Effector CD4-positive, alpha-beta T cell (primary cell): ENCODE data around the gene ADIG.
"Not testable (repeated sequence)": the region's sequence is repeated elsewhere in the genome, so short reads cannot be mapped to it uniquely, and the experiment has no call there.

Source experiments
- DNase-seq: peaks from one replicate; pipeline ENCODE4 v3.0.0-alpha.2; 2020

ADIG gene

GRCh38 chr20:38579219-38579910 is 1.6 kb upstream of the ADIG start:
- no peak for DNase-seq

DNA sequence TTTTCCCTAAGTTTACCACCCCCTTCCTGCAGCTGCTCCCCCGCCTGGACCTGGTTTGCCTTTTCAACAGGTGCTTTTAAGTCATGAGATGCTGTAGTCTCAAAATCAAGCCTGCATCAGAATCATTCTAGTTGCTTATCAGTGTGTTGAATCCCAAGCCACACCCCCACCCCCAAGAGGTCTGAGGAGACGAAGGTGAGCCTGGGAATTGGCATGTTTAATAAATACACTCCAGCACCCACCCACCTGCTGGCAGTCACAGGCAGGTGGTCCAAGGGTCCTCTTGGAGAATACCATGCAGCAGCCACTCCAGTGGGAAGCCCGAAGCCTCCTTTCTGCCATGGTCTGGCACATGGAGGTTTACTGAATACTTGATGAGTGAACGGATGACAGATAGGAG is 1.1 kb upstream of the ADIG start:
- no peak for DNase-seq

- no peak for DNase-seq
These were observed 897 bp downstream of the ADIG start for GRCh38 chr20:38581830-38582358.

- DNase-seq: no peak
These were observed 2.3 kb downstream of the ADIG start for GRCh38 chr20:38583306-38583705.

DNA sequence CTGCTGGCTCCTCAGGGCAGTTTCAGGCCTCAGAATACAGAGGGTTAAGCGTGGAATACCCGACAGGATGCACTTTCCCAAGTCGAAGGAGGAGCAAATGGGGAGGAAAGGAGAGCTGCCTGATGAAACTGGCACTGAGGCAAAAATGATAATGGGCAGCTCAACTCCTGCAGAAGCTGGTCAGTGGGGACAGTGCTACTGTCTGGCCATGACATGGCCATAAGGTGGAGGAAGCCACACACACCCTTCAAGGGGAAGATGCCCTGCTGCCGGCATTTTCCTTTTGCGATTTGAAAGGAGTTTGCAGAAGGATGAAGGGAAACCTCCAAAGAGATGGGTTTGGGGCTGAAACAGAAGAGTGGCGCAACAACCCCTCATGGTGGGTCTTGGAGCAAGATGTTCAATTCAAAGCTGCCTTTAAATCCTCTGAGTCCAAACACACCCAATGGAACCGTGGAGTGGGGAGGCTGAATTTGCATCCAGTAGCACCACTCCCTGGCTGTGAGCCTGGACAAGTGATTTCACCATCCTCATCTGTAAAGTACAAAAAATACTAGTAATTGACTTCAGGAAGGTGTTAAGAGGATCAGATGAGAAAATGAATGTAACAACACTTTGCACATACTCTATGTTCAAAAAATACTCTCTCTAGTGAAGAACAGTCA is 3.2 kb downstream of the ADIG start:
- no peak for DNase-seq

DNA sequence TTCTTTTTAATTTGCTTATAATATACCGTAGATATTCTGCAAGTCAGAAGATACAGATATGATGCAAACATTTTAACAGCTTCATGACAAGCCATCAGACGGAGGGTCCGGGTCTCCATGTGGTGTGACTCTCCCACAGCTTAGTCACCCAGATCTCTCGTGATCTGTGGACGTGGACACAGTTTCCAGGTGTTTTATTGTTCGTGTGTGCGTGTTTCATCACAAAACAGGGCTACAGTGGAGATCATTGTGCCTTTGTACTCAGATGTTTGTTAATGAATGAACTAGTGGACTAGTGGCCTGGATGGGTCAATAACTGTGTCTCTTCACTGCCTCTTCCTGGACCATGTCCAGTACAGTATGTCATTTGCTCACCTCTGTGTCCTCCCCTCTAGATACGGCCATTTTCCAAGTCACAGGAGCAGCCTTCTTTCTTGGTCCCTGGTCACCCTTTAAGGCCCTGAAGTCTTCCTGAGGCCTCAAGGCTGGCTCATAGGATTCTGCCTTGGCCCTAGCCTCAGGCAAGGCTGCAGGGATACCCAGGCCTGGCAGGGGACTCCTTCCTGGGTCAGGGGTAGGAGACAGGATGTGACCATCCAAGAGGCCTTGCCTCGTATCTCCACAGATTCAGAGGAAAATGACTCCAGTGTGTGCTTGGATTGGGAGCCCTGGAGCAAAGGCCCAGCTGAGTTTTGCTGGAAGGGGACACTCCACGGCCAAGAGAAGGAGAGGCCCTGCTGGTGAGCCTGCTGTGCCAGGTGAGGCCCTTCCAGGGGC is 4.6 kb downstream of the ADIG start:
- no peak for DNase-seq

DNA sequence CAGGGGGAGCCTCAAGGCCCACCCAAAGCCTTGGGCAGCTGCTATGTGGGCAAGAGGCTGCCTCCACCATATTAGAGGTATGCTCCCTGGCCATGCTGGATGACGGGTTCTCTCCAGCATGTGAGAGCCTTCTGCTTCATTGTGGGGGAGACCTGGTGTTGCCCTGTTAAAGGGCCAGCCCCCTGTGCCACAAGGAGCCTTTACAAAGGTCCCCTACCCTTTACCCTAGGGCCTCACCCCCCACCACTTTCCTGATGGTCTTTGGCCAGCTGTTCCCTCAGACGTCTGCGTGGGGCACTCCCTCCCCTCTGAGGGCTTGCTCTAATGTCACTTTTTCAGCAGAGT is 5.2 kb downstream of the ADIG start:
- DNase-seq: no peak

DNA sequence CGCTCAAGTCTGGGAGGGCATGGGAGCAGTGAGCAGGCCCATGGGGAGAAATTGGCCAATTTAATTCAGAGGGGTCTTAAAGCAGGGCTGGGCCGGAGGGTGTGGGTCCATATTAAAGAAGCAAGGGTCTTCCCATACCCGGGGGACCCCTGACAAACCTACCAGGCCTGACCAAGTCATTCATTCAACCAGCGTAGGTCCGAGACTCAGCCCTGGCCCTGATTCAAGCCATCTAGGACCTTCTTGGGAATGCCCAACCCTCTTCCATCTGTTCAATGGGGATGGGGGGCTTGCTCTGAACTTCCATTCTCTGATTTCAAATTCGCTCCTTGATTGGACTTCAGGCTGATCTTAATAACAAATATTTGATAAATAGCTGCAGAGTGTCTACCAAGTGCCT is 7.3 kb downstream of the ADIG start:
- DNase-seq: no peak

DNA sequence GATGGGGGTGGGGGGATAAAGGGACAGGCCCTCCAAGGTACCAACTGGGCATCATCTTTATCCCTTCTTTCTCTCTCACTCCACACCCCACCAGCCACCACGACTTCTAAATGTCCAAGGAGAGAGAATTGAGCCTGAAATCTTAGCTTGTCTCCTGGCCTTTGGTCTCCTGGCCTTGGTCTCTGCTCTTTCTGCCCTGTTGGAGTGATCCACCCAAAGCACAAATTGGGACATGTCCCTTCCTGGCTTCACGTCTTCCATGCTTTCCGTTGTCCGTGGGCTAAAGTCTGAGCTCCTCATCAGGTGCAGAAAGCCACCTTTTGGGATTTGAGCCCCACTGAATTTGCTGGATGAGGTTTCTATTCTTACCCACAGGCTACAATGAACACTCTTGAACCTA is 8.4 kb downstream of the ADIG start:
- no peak for DNase-seq

DNA sequence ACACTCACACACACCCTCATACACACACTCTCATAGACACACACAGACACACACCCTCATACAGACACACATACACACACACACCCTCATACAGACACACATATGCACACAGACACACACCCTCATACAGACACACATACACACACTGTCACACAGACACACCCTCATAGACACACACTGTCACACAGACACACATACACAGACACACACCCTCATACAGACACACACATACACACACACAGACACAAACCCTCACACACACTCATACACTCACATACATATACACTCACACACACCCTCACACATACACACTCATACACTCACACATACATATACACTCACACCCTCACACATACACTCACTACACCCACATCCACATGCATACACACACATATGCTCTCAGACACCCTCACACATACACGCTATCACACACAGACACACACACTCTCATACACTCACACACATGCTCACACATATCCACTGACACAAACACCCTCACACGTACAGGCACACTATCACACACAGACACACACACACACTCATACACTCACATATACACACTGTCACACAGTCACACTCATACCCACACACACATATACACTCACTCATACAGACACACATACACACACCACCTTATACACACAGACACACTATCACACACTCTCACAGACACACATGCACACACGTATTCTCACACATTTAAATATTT is 9.1 kb downstream of the ADIG start:
- DNase-seq: no peak

GRCh38 chr20:38590676-38591473 is 9.9 kb downstream of the ADIG start:
- DNase-seq: no peak

- DNase-seq: no peak
These were observed 10.7 kb downstream of the ADIG start for GRCh38 chr20:38591474-38592410.

- DNase-seq: not testable (repeated sequence)
These were observed 11.4 kb downstream of the ADIG start for GRCh38 chr20:38592411-38592790.

DNA sequence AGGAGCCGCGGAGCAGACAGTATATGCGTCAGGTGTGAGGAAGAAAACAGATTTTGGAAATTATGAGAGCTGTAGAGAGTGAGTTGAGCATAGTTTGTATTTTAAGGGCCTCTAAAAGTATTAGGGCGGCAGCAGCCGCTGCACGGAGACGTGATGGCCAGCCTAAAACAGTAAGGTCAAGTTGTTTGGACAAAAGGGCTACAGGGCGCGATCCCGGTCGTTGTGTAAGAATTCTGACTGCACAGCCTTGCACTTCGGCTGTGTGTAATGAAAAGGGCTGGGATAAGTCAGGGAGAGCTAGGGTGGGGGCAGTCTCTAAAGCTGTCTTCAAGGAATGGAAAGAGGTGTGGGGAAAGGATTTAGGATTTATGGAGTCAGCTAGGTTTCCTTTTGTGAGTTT is 13.3 kb downstream of the ADIG start:
- DNase-seq: not testable (repeated sequence)

DNA sequence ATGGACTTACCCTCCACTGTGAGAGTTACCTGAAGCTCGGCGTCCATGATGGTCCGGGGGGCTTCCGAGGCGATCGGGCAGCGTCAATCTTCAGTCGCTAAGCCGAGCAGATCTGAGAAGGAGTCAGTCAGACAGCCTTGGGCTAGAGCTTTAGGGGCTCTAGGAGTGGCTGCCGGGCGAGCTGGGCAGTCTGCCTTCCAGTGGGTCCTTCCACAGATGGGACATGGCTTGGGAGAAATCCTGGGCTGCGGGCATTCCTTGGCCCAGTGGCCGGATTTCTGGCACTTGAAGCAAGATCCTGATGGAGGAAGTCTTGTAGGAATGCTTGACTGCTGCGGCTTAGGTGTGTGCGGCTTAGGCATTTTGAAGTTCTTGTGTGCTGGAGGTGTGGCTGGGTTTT is 14.9 kb downstream of the ADIG start:
- DNase-seq: not testable (repeated sequence)

GRCh38 chr20:38599410-38599882 is 18.4 kb downstream of the ADIG start:
- DNase-seq: no peak

DNA sequence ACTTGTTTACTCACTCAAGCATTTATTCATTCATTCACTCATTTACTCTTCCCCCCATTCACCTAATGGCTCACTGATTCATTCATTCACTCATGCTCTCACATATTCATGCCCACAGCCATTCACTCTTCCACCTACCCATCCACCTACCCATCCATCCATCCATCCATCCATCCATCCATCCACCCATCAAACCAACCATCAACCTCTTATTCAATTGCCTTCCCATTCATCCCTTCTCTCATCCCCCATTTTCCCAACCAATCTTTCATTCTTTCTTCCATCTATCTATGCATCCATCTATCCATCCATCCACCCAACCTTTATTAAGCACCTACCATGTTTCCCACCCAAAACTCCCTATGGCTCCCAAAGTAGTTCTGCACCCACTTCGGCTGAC is 19.1 kb downstream of the ADIG start:
- DNase-seq: no peak

- no peak for DNase-seq
These were observed 20.5 kb downstream of the ADIG start, which contains the start of gene ARHGAP40 for GRCh38 chr20:38601216-38602184. TSS of gene ARHGAP40 (plus strand) at chr20:38601809.

GRCh38 chr20:38602185-38602581 is 21.2 kb downstream of the ADIG start:
- DNase-seq: no peak

- no peak for DNase-seq
These were observed 22.3 kb downstream of the ADIG start for GRCh38 chr20:38603286-38603685.
